ENCODE measurements around the gene LANCL3. TPM values are rescaled to one million over a fixed set of nuclear protein-coding genes. Genes with fewer than 3 reads are reported as not detected.

Gene LANCL3
- total RNA-seq, 1 experiment from 2014 or later, result 0.26 TPM

GRCh38 chrX:37578045-37578444 is 6.6 kb downstream of the LANCL3 start:
- H3K9ac ChIP-seq (ENCODE audit: extremely low read depth, insufficient read length, low read length), result no peak overlapping the region
- H3K27me3 Mint-ChIP-seq (ENCODE audit: low read depth), result peaks cover 2% of the 10 kb centered on the region; the same call in 1 of the 2 replicates
- H3K14ac ChIP-seq (ENCODE audit: insufficient read depth, low read length), result no peak overlapping the region
- H2BK120ac ChIP-seq (ENCODE audit: low read depth, low read length, poor library complexity, severe bottlenecking), result no peak overlapping the region
- no peak overlapping the region for H4K5ac ChIP-seq (ENCODE audit: insufficient read length, low read depth, low read length)
- H3K79me2 ChIP-seq (ENCODE audit: insufficient read depth, low read length), result no peaks in the 10 kb centered on the region
- no CpG with 5 or more reads among the region's 5 CpGs for WGBS (ENCODE audit: extremely low coverage, insufficient read length, low lambda C conversion rate)
- no peak overlapping the region for H2AK5ac ChIP-seq (ENCODE audit: insufficient read length, low read length)
- H4K8ac ChIP-seq (replicated peaks; ENCODE audit: insufficient read length, low read depth, low read length), result no peak overlapping the region
- H2BK12ac ChIP-seq (ENCODE audit: insufficient read length, low read depth, low read length), result no peak overlapping the region
- no peak overlapping the region for H2BK15ac ChIP-seq (ENCODE audit: low read depth, low read length)
- no peak overlapping the region for H3K18ac ChIP-seq (ENCODE audit: insufficient read length, low read depth, low read length)
- no peak overlapping the region for H3K4me2 ChIP-seq (ENCODE audit: insufficient read depth, insufficient read length, low read length)
- no peak overlapping the region for H3T11ph ChIP-seq (ENCODE audit: low read length)
- DNase-seq, result no peak
- no peak overlapping the region for H3K4me3 Mint-ChIP-seq
- H3K79me1 ChIP-seq (ENCODE audit: insufficient read depth, low read depth, low read length, poor library complexity, severe bottlenecking), result no peaks in the 10 kb centered on the region
- H2BK20ac ChIP-seq (ENCODE audit: low read depth, low read length, poor library complexity, severe bottlenecking), result no peak overlapping the region
- no peak overlapping the region for H3K27ac ChIP-seq (ENCODE audit: insufficient read length, low read depth, low read length)
- no peak for TF ChIP-seq CTCF (conservative IDR thresholded peaks at IDR 0.05)
- H3K23me2 ChIP-seq (ENCODE audit: insufficient read length, low read depth, low read length, poor library complexity, severe bottlenecking), result no peaks in the 10 kb centered on the region
- no peaks in the 10 kb centered on the region for H3K9me3 ChIP-seq (ENCODE audit: control insufficient read depth, low read depth, low read length)
- no peak overlapping the region for H4K91ac ChIP-seq (ENCODE audit: insufficient read length, low read depth, low read length)
- H3K23ac ChIP-seq (ENCODE audit: insufficient read length, low read depth, low read length), result no peak overlapping the region
- H2BK5ac ChIP-seq (ENCODE audit: insufficient read length, low read length), result no peak overlapping the region
- H3K9me3 Mint-ChIP-seq, result peaks cover 39 to 45% of the 10 kb centered on the region in 2 experiments
- no peak overlapping the region for H2AFZ ChIP-seq (ENCODE audit: low read length)
- H3K56ac ChIP-seq (ENCODE audit: insufficient read length, low read depth, low read length), result no peak overlapping the region
- no peaks in the 10 kb centered on the region for H3K27me3 ChIP-seq (ENCODE audit: insufficient read depth, low read length)
- no peak overlapping the region for H3K27ac Mint-ChIP-seq
- peaks cover 13 to 19% of the 10 kb centered on the region in 2 experiments for H3K4me1 Mint-ChIP-seq
- H3K4ac ChIP-seq (ENCODE audit: low read depth, low read length), result no peak overlapping the region
- no peaks in the 10 kb centered on the region; a peak in 1 of 7 replicates for H3K36me3 Mint-ChIP-seq (ENCODE audit: insufficient read depth in 1 of 3, low read depth in 3 of 3)
- H4K20me1 ChIP-seq (ENCODE audit: control insufficient read depth, insufficient read depth, insufficient read length), result no peaks in the 10 kb centered on the region
- no peaks in the 10 kb centered on the region for H3K4me1 ChIP-seq (ENCODE audit: insufficient read depth, low read length)
